Keratinocyte (primary cell): Measurements from ENCODE around the gene IL1RAP. TPM values are rescaled to one million over a fixed set of nuclear protein-coding genes. Genes with fewer than 3 reads are reported as not detected.
A peak's percentile ranks its signal among the peaks of the same experiment; 100 is the strongest.

Source experiments
- DNase-seq: peaks from one replicate; pipeline ENCODE4 v3.0.0-alpha.2; 2011; ENCODE audit warnings: low read depth, missing footprints, low spot score
- FAIRE-seq: peaks from 2 replicates; lab custom pipeline; 2011; peaks lifted over from hg19 to GRCh38; lab: Jason Lieb, UNC
- H2AFZ ChIP-seq: 2 replicates; pipeline ENCODE4 v1.6.0; 2012; ENCODE audit warnings: low read length, control low read depth, inconsistent platforms; ENCODE audit not compliant: control insufficient read depth
- H3K27ac ChIP-seq: 2 replicates; pipeline ENCODE4 v1.5.1; 2011; ENCODE audit warnings: low read length; ENCODE audit not compliant: control insufficient read depth, insufficient read depth
- H3K27me3 ChIP-seq: 3 replicates; pipeline ENCODE4 v1.6.0; 2011; ENCODE audit warnings: low read length; ENCODE audit not compliant: control insufficient read depth, insufficient read depth; ENCODE audit errors: extremely low read depth
- H3K36me3 ChIP-seq, 2 experiments: 2 replicates in 1 of 2; 3 replicates in 1 of 2; pipeline ENCODE4 v1.5.1; 2011; ENCODE audit warnings: low read length in 2 of 2, mild to moderate bottlenecking in 1 of 2; ENCODE audit not compliant: control insufficient read depth in 2 of 2, insufficient read depth in 2 of 2; ENCODE audit errors: extremely low read depth in 1 of 2
- H3K4me1 ChIP-seq: 3 replicates; pipeline ENCODE4 v1.5.1; 2011; ENCODE audit warnings: low read length; ENCODE audit not compliant: control insufficient read depth, insufficient read depth; ENCODE audit errors: extremely low read depth
- H3K4me2 ChIP-seq: 3 replicates; pipeline ENCODE4 v1.6.0; 2011; ENCODE audit warnings: low read depth, low read length; ENCODE audit not compliant: control insufficient read depth, insufficient read depth; ENCODE audit errors: extremely low read depth
- H3K4me3 ChIP-seq, 3 experiments: fragments of 200-600 bp in 1 of 3; sonication (generic) in 1 of 3; 2 replicates in 2 of 3; 3 replicates in 1 of 3; pipeline ENCODE4 v1.5.1; 2011 to 2016; ENCODE audit warnings: low read length in 3 of 3, mild to moderate bottlenecking in 3 of 3, control low read depth in 2 of 3, inconsistent platforms in 1 of 3, low read depth in 1 of 3, mixed read lengths in 1 of 3, mixed run types in 1 of 3, moderate library complexity in 1 of 3; ENCODE audit not compliant: control insufficient read depth in 2 of 3, insufficient read depth in 2 of 3; ENCODE audit errors: extremely low read depth in 1 of 3
- H3K79me2 ChIP-seq: 2 replicates; pipeline ENCODE4 v1.6.0; 2012; ENCODE audit warnings: low read length; ENCODE audit not compliant: control insufficient read depth, insufficient read depth
- H3K9ac ChIP-seq: 3 replicates; pipeline ENCODE4 v1.6.0; 2011; ENCODE audit warnings: low read length; ENCODE audit not compliant: control insufficient read depth, insufficient read depth; ENCODE audit errors: extremely low read depth
- H3K9me1 ChIP-seq: 3 replicates; pipeline ENCODE4 v1.6.0; 2011; ENCODE audit warnings: low read length; ENCODE audit not compliant: control insufficient read depth, insufficient read depth; ENCODE audit errors: extremely low read depth
- H3K9me3 ChIP-seq: 2 replicates; pipeline ENCODE4 v1.5.1; 2012; ENCODE audit warnings: low read depth, low read length; ENCODE audit not compliant: control insufficient read depth
- H4K20me1 ChIP-seq: 3 replicates; pipeline ENCODE4 v1.6.0; 2011; ENCODE audit warnings: low read length; ENCODE audit not compliant: control insufficient read depth, insufficient read depth; ENCODE audit errors: extremely low read depth
- CTCF ChIP-seq, 3 experiments: IDR thresholded peaks in 1 of 3; conservative IDR thresholded peaks in 1 of 3; optimal IDR thresholded peaks in 1 of 3; 2 replicates in 2 of 3; 3 replicates in 1 of 3; pipeline versions ENCODE3 to v1.5.1; 2011; ENCODE audit warnings: low read length in 3 of 3, mild to moderate bottlenecking in 3 of 3, moderate library complexity in 2 of 3, control low read depth in 1 of 3, inconsistent platforms in 1 of 3; ENCODE audit not compliant: insufficient read depth in 2 of 3; ENCODE audit errors: extremely low read depth in 1 of 3
- EZH2 ChIP-seq: IDR thresholded peaks from one replicate; pipeline ENCODE4 v1.6.1; 2012; ENCODE audit warnings: inconsistent platforms, mild to moderate bottlenecking, low read length, moderate library complexity
- dilution Hi-C: fragments of 300-500 bp; cut with MboI; formaldehyde crosslinking; loops from one replicate; pipeline ENCODE4 v1.7.0; 2020; ENCODE audit warnings: low sequenced_read_pairs; ENCODE audit not compliant: extremely low pct_ligation_motif_present
- polyA plus RNA-seq, 5 experiments: library from polyadenylated mRNA; depleted of rRNA in 3 of 5; stranded (reverse) in 3 of 5; stranded (forward) in 1 of 5; unstranded in 1 of 5; fragments of >200 nt; gene quantifications; 1 replicate in 1 of 5; 2 replicates in 3 of 5; 3 replicates in 1 of 5; pipeline versions ENCODE4 v1.2.1 to v1.2.3, GENCODE V29; 2011 to 2012; ENCODE audit warnings: missing spikeins in 2 of 5, low read depth in 1 of 5, low replicate concordance in 1 of 5

The IL1RAP gene
- polyA plus RNA-seq, 1 donor (not counting 4 experiments of a cell fraction or from before 2014, with no cell fraction given), result 69.7 TPM

GRCh38 chr3:190577225-190577624 is 63.3 kb downstream of the IL1RAP start:
- dilution Hi-C loops, result no loop called here
- Histone ChIP-seq H3K27me3 (no peaks in the 10 kb centered on the region), H3K9ac (no peak overlapping the region), H4K20me1 (no peaks in the 10 kb centered on the region), H3K4me2 (no peak overlapping the region), H2AFZ (no peak overlapping the region), H3K27ac (no peak overlapping the region), H3K4me3 (no peak overlapping the region), H3K9me1 (no peaks in the 10 kb centered on the region), H3K79me2 (peaks cover 24% of the 10 kb centered on the region), H3K4me1 (peaks cover 10% of the 10 kb centered on the region), H3K9me3 (no peaks in the 10 kb centered on the region), H3K36me3 (peaks cover 4 to 10% of the 10 kb centered on the region in 2 experiments)
- FAIRE-seq, result no peak
- no peak for DNase-seq
- TF ChIP-seq EZH2 (no peak), CTCF (optimal IDR thresholded peaks at IDR 0.05 in 1 of 3, IDR thresholded peaks at IDR 0.05 in 1 of 3, conservative IDR thresholded peaks at IDR 0.05 in 1 of 3; ENCODE audit: extremely low read depth in 1 of 3, insufficient read depth in 2 of 3, low read length in 3 of 3) (no peak)

- peaks cover 17% of the 10 kb centered on the region for H3K79me2 ChIP-seq
- dilution Hi-C loops, result no loop called here
Observed at GRCh38 chr3:190579514-190580137, 65.7 kb downstream of the IL1RAP start.

More at GRCh38 chr3:190579514-190580137, 65.7 kb downstream of the IL1RAP start:
- Histone ChIP-seq H3K4me3 (no peak overlapping the region), H3K4me1 (peaks cover 10% of the 10 kb centered on the region), H3K27me3 (no peaks in the 10 kb centered on the region), H3K9ac (no peak overlapping the region), H3K9me3 (no peaks in the 10 kb centered on the region), H3K27ac (peak overlapping the region; percentile 46), H4K20me1 (no peaks in the 10 kb centered on the region), H3K36me3 (peaks cover 4 to 10% of the 10 kb centered on the region in 2 experiments), H3K9me1 (no peaks in the 10 kb centered on the region), H3K4me2 (no peak overlapping the region), H2AFZ (no peak overlapping the region)
- DNase-seq, result no peak
- peak; percentile 20 for FAIRE-seq
- TF ChIP-seq EZH2 (no peak), CTCF (optimal IDR thresholded peaks at IDR 0.05 in 1 of 3, IDR thresholded peaks at IDR 0.05 in 1 of 3, conservative IDR thresholded peaks at IDR 0.05 in 1 of 3; ENCODE audit: extremely low read depth in 1 of 3, insufficient read depth in 2 of 3, low read length in 3 of 3) (no peak)
